Hematopoietic multipotent progenitor cell (in vitro differentiated cells): ENCODE results near the gene OPN1MW2. TPM values are rescaled to one million over a fixed set of nuclear protein-coding genes. Genes with fewer than 3 reads are reported as not detected.
"Not testable (repeated sequence)": the region's sequence is repeated elsewhere in the genome, so short reads cannot be mapped to it uniquely, and the experiment has no call there.

ENCODE experiments used
- DNase-seq, 3 donors: peaks; one replicate each; pipeline ENCODE4 v3.0.0-alpha.2; 2011 to 2015; ENCODE audit warnings: low read depth in 2 of 3, low spot score in 2 of 3
- total RNA-seq: library from RNA; depleted of rRNA; stranded (reverse); fragments of >200 nt; gene quantifications from one replicate; pipeline ENCODE4 v1.2.3, GENCODE V29; 2012

OPN1MW2 gene
- total RNA-seq, 1 donor, result not detected

DNA sequence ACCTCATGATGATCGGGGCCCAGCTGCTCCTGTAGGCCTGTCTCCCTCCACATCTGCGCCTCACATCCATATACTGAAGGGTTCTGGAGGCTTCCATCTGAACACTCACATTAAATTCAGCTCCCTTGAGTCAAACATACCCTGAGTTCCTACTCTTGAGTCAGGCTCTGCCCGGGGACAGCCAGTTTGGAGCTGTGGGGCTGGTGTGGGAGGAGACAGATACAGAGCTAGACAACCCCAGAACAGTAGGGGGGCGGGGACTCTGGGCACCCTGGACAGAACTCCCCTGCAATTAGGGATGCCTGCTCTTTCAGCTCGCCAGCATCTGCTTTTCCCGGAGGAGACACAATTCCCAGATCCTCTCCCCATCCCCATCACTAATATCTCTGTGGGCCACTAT lies 43.5 kb downstream of the OPN1MW2 start:
- DNase-seq, result not testable (repeated sequence)

DNA sequence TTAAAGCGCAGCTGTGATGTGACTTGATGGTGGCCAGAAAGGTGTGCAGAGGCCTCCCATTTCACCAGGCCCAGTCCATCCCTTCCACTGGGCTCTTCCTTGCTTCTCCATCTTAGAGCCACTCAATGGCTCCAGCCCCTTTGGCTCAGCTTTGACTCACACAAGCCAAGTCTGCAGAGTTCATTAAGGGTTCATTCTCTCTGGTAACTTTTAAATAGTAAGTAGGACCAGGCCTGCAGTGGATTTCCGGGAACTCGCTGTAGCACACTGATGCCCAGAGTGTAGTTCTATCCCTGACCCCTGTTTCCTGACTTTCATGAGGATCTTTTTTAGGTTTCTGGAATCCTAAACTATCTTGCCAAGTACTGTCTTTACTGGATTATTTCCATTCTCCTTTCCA lies 49.7 kb downstream of the OPN1MW2 start:
- not testable (repeated sequence) for DNase-seq

Other genes starting within 250 kb of the OPN1MW2 start
- gene HCFC1, start 247.9 kb upstream of the OPN1MW2 start, total RNA-seq, result 95.1 TPM
- gene TMEM187, start 247.0 kb upstream of the OPN1MW2 start, total RNA-seq, result 15.6 TPM
- 40.9 TPM for gene IRAK1, start 199.9 kb upstream of the OPN1MW2 start, total RNA-seq
- gene MECP2, start 122.0 kb upstream of the OPN1MW2 start, total RNA-seq, result 25.3 TPM
- not detected for gene OPN1LW, start 75.5 kb upstream of the OPN1MW2 start, total RNA-seq
- gene OPN1MW, start 37.2 kb upstream of the OPN1MW2 start, total RNA-seq, result not detected
- gene OPN1MW3, start 37.8 kb downstream of the OPN1MW2 start, total RNA-seq, result not detected
- under 0.01 TPM for gene TEX28, start 75.4 kb downstream of the OPN1MW2 start, total RNA-seq
- gene TKTL1, start 76.0 kb downstream of the OPN1MW2 start, total RNA-seq, result 0.27 TPM
- 868 TPM for gene FLNA, start 154.9 kb downstream of the OPN1MW2 start, total RNA-seq
- gene EMD, start 159.5 kb downstream of the OPN1MW2 start, total RNA-seq, result 24.5 TPM
- 7,558 TPM for gene RPL10, start 178.6 kb downstream of the OPN1MW2 start, total RNA-seq
- 89.7 TPM for gene DNASE1L1, start 189.5 kb downstream of the OPN1MW2 start, total RNA-seq
- gene TAFAZZIN, start 191.8 kb downstream of the OPN1MW2 start, total RNA-seq, result 42.3 TPM
- gene ATP6AP1, start 208.9 kb downstream of the OPN1MW2 start, total RNA-seq, result 95.1 TPM
- 85.9 TPM for gene GDI1, start 217.4 kb downstream of the OPN1MW2 start, total RNA-seq
- gene FAM50A, start 224.4 kb downstream of the OPN1MW2 start, total RNA-seq, result 10.5 TPM
- 12.1 TPM for gene PLXNA3, start 238.5 kb downstream of the OPN1MW2 start, total RNA-seq